ENCODE results near the gene GRAMD4. TPM values are rescaled to one million over a fixed set of nuclear protein-coding genes. Genes with fewer than 3 reads are reported as not detected.

Gene GRAMD4
- total RNA-seq, 4 donors from 2014 or later: 16.7 to 106 (median 53.3) TPM

- Histone ChIP-seq H3K4me3 (peak overlapping the region; percentile 76 to 89 (median 80)), H3K36me3 (no peaks in the 10 kb centered on the region), H3K27me3 (no peaks in the 10 kb centered on the region), H3K4me1 (peaks cover 48 to 51% of the 10 kb centered on the region in 2 donors), H3K27ac (peak overlapping the region; percentile 77 to 89 (median 81)), H3K9me3 (no peaks in the 10 kb centered on the region)
- TF ChIP-seq CTCF (IDR thresholded peaks at IDR 0.05 in 4 of 5, conservative IDR thresholded peaks at IDR 0.05 in 1 of 5) (no peak), POLR2A (IDR thresholded peaks at IDR 0.05) (no peak)
- intact Hi-C loops (cut with DNase I; ENCODE audit: low total_unique reads) (loop anchor here (2.0 to 5.0 kb wide), 4 partner anchors 59 to 160 kb away; partner anchors contain the start of gene CERK), in situ Hi-C loops (cut with MboI; ENCODE audit: low sequenced_read_pairs in 4 of 4) (no loop called here)
- ATAC-seq: peak in 1 of 2 donors; percentile 15
- DNase-seq: peak in 1 of 2 donors; percentile 26
Measured at GRCh38 chr22:46577368-46578249, 42.6 kb upstream of the GRAMD4 start.

- intact Hi-C loops (cut with DNase I; ENCODE audit: low total_unique reads) (loop anchor here (2.0 to 5.0 kb wide), 4 partner anchors 58 to 159 kb away; partner anchors contain the start of gene CERK), in situ Hi-C loops (cut with MboI; ENCODE audit: low sequenced_read_pairs in 4 of 4) (no loop called here)
- ATAC-seq: peak in 1 of 2 donors; percentile 19
- no peaks in the 10 kb centered on the region for H3K36me3 ChIP-seq
- H3K4me3 ChIP-seq: peak overlapping the region; percentile 76 to 89 (median 80)
- H3K9me3 ChIP-seq: no peaks in the 10 kb centered on the region
- H3K4me1 ChIP-seq: peaks cover 48 to 58% of the 10 kb centered on the region in 2 donors
- H3K27me3 ChIP-seq: no peaks in the 10 kb centered on the region
- H3K27ac ChIP-seq: peak overlapping the region; percentile 77 to 89 (median 81)
- no peak for TF ChIP-seq POLR2A (IDR thresholded peaks at IDR 0.05)
- TF ChIP-seq CTCF (IDR thresholded peaks at IDR 0.05 in 4 of 5, conservative IDR thresholded peaks at IDR 0.05 in 1 of 5): no peak
- peak in 1 of 2 donors; percentile 34 for DNase-seq
Measured at GRCh38 chr22:46578251-46578823, 41.8 kb upstream of the GRAMD4 start.

- ATAC-seq: peak; percentile 45 to 55
- Histone ChIP-seq H3K4me1 (peaks cover 48 to 58% of the 10 kb centered on the region in 2 donors), H3K9me3 (no peaks in the 10 kb centered on the region), H3K27ac (peak overlapping the region; percentile 77 to 89 (median 81)), H3K4me3 (peak overlapping the region; percentile 76 to 89 (median 80)), H3K36me3 (no peaks in the 10 kb centered on the region), H3K27me3 (no peaks in the 10 kb centered on the region)
- intact Hi-C loops (cut with DNase I; ENCODE audit: low total_unique reads): loop anchor here (2.0 to 5.0 kb wide), 4 partner anchors 58 to 158 kb away; partner anchors contain the start of gene CERK
- in situ Hi-C loops (cut with MboI; ENCODE audit: low sequenced_read_pairs in 4 of 4): no loop called here
- TF ChIP-seq CTCF (IDR thresholded peaks at IDR 0.05 in 4 of 5, conservative IDR thresholded peaks at IDR 0.05 in 1 of 5) (no peak), POLR2A (IDR thresholded peaks at IDR 0.05) (peak in 1 of 2 donors; percentile 46)
- peak; percentile 65 to 79 for DNase-seq
Measured at GRCh38 chr22:46578824-46579561, 41.2 kb upstream of the GRAMD4 start.

- ATAC-seq: no peak
- no peaks in the 10 kb centered on the region for H3K9me3 ChIP-seq
- H3K4me1 ChIP-seq: peaks cover 48 to 58% of the 10 kb centered on the region in 2 donors
- in situ Hi-C loops (cut with MboI; ENCODE audit: low sequenced_read_pairs in 4 of 4) (no loop called here), intact Hi-C loops (cut with DNase I; ENCODE audit: low total_unique reads) (loop anchor here (2.0 to 5.0 kb wide), 4 partner anchors 57 to 157 kb away; partner anchors contain the start of gene CERK)
- H3K27me3 ChIP-seq: no peaks in the 10 kb centered on the region
- no peaks in the 10 kb centered on the region for H3K36me3 ChIP-seq
- no peak for DNase-seq
- peak overlapping the region in 3 of 4 donors; percentile 6 to 89 (median 82) for H3K4me3 ChIP-seq
- H3K27ac ChIP-seq: peak overlapping the region; percentile 77 to 89 (median 81)
- TF ChIP-seq POLR2A (IDR thresholded peaks at IDR 0.05) (no peak), CTCF (IDR thresholded peaks at IDR 0.05 in 4 of 5, conservative IDR thresholded peaks at IDR 0.05 in 1 of 5) (no peak)
Measured at GRCh38 chr22:46579751-46580449, 40.3 kb upstream of the GRAMD4 start.

Measured in gastrocnemius medialis (tissue), 4 donors.